NCI-H146 treated with DMSO at 0.1 percent for 48 hours (cell line): Measurements from ENCODE around the gene TMEM225B.
"Not testable (repeated sequence)": the region's sequence is repeated elsewhere in the genome, so short reads cannot be mapped to it uniquely, and the experiment has no call there.

Experiments
- DNase-seq: peaks from one replicate; lab custom pipeline; 2025; ENCODE audit not compliant: unreplicated experiment; lab: John Stamatoyannopoulos, UW

TMEM225B gene

GRCh38 chr7:99597762-99598501, at the start of gene TMEM225B:
Gene TMEM225B (plus strand): TSS chr7:99598267. CDS start chr7:99604389, 6,122 bp downstream.
- DNase-seq = no peak

GRCh38 chr7:99549545-99549944, 48.5 kb upstream of the TMEM225B start:
- not testable (repeated sequence) for DNase-seq

DNA sequence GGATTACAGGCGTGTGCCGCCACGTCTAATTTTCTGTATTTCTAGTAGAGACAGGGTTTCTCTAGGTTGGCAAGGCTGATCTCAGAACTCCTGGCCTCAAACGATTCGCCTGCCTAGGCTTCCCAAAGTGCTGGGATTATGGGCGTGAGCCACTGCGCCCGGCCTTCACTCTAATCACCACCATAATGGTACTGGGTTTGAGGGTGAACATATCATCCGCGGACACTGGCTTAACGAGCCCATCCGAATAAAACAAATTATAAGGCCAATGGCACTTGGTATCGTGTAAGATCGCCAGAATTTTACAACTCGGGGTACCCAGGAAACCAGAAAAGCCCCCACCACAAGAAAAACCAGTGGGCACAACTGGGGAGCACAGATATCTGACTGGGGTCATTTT, 46.7 kb upstream of the TMEM225B start:
- no peak for DNase-seq

- DNase-seq = peak; percentile 68
These were observed 46.2 kb upstream of the TMEM225B start, which contains the start of gene FAM200A for GRCh38 chr7:99551767-99552463. Gene FAM200A (minus strand): TSS chr7:99552114. CDS start chr7:99548407, 3,707 bp downstream.

DNA sequence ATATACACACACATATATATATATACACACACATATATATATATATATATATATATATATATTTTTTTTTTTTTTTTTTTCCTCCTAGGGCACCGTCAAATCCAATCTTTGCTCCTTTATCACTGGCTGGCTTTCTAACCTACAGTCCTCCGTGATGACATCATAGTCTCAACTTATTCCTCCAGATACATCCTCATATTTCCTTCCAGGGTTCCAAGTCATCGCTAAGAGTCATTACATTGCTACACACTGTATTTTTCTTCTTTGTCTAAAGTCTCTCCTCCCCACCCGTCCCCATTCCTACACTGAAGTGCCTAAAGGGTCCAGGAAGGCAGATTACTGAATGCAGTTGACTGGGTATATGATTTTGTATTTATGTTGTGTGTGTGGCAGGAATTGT, 45.0 kb upstream of the TMEM225B start:
- DNase-seq = no peak

- DNase-seq = no peak
These were observed 43.1 kb upstream of the TMEM225B start for GRCh38 chr7:99554939-99555338.

- DNase-seq = no peak
These were observed 40.9 kb upstream of the TMEM225B start for GRCh38 chr7:99557196-99557607.

DNA sequence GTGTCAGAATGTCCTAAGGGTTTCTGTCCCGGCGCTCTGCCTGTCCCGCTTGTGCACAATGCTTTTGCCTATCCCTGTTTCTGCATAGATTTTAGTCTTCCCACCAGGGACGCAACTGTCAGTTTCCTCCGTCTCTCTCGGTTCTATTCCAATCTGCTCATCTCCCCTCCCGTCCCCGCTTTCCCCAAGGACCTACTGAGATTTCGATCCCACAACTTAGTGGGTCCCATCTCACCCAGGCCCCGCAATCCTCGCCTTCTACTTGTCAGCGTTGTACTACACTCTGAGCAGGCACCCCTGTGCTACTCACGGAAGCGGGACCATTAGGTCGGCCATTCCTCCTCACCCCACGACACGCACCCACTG, 40.1 kb upstream of the TMEM225B start:
- no peak for DNase-seq

- DNase-seq = peak; percentile 69
These were observed 39.5 kb upstream of the TMEM225B start, which contains the start of gene ZNF655 for GRCh38 chr7:99558306-99559174. Gene ZNF655 (plus strand): TSS chr7:99558642. CDS start chr7:99560560, 1,918 bp downstream.

GRCh38 chr7:99559175-99559915, 38.7 kb upstream of the TMEM225B start:
- no peak for DNase-seq

- no peak for DNase-seq
These were observed 37.0 kb upstream of the TMEM225B start for GRCh38 chr7:99560834-99561736.

GRCh38 chr7:99561737-99562051, 36.4 kb upstream of the TMEM225B start:
- no peak for DNase-seq

DNA sequence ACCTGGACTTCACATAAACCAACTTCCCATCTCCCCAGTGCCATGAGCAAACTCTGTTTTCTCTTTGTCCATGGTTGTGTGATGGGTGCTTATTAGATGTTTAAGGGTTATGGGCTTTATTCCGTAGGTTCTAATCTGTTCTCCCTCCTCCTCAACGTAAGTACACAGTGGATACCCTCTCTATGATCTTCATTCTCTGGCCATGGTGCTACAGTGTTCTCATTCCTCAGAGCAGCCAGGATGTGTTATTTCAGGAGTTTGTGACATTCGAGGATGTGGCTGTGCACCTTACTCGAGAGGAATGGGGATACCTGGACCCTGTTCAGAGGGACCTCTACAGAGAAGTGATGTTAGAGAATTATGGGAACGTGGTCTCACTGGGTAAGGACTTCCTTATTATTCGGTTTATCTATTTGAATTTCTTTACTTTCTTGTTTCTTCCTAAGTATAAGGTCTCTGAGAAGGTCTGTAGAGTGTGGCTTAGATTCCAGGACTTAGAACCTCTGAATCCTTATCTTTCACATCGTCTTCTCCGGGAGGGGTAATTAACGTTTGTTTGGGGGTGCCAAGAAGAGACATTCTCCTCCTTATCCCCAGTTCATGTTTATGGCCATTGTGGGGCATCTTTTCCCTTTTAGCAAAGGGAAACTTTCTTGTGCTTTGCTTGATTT, 35.8 kb upstream of the TMEM225B start:
- no peak for DNase-seq

- no peak for DNase-seq
These were observed 35.2 kb upstream of the TMEM225B start for GRCh38 chr7:99562832-99563231.

DNA sequence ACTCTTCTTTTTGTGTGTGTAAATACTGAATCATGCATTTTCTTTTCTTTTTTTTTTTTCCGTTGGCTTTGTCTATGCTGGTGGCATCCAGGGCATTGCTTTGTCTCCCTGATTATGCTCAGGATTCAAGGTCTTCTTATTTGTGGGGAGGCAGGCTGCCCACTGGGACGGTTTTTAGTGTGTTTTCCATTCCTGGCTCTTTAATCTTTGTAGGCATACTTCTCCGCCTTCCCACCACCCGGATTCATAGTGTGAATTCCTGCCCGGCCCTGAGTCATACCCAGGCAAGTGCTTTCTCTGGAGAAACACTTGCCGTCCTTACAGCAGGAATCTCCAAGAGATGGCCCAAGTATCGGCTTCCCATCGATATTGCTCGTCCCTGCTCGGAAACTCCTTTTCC, 34.4 kb upstream of the TMEM225B start:
- DNase-seq = no peak

DNA sequence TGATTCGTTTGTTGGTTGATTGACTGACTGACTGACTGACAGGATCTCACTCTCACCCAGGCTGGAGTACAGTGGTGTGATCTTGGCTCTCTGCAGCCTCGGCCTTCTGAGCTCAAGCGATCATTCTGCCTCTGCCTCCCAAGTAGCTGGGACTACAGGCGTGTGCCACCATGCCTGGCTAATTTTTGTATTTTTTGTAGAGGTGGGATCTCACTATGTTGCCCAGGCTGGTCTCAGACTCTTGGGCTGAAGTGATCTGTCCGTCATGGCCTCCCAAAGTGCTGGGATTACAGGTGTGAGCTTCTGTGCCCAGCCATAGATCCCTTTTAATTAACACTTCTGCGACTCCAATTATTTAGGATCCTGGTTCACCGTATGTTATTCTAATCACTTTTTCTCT, 29.3 kb upstream of the TMEM225B start:
- DNase-seq = not testable (repeated sequence)

GRCh38 chr7:99571768-99572167, 26.3 kb upstream of the TMEM225B start:
- DNase-seq = no peak

GRCh38 chr7:99573257-99573656, 24.8 kb upstream of the TMEM225B start:
- no peak for DNase-seq

- DNase-seq = no peak
These were observed 21.8 kb upstream of the TMEM225B start for GRCh38 chr7:99576251-99576650.
